ENCODE measurements around the gene FAM25G.

FAM25G gene

DNA sequence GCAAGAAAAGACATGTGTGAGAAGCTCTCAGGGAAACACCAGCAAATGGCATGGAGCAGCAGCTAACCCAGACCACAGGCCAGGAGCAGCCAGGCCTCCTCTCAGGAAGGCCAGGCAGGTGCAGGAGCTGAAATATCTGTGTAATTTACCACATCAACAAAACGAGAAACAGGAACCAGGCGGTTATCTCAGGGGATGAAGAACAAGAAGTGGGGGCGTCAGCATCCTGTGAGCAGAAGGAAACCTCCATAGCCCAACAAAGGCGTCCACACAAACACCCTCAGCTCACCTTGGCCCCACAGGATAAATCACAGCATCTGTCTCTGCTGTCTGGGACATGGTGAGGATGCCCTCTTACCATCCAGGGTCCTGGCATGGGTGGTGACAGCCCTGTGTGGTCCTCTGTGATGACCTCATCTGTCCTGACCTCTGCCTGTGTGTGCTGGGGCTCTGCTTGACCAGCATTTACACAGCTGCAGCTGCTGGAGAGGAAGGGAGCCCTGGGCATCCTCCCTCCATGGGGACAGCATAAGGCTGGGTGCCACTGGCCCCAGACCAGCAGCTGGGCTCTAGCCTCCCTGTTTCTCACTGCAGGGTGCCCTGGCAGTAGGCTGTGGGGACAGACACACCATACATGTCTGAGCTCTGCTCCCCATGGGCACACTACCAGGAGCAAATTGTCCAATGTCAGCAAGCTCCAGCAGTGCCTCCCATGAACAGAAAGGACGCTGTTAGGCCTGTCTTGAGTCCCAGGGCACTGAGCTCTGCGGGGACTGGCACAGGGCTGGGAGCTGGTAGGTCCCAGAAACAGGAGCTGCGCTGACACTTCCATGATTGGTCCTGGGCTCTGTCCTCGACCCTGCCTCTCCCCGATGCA lies 42.2 kb downstream of the FAM25G start:
- DNase-seq (ENCODE audit: low read depth in 2 of 2) = no peak

DNA sequence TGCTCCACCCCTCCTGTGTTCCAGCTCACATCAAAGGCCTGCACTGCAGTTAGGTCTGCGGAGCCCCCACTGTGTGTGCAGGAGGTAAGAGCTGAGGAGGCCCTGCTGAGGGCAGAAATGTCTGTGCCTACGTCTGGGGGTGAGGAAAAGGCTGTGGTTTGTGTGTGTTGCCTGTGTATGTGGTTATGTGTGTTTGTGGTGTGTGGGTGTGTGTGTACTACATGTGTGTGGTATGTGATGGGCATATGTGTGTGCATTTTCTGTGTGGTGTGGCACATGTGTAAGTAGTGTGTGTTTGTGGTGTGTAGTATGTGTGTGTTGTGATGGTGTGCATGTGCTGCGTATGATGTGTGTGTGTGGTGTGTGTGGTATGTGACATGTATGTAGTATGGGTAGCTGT lies 43.8 kb downstream of the FAM25G start:
- DNase-seq (ENCODE audit: low read depth in 2 of 2) = no peak

DNA sequence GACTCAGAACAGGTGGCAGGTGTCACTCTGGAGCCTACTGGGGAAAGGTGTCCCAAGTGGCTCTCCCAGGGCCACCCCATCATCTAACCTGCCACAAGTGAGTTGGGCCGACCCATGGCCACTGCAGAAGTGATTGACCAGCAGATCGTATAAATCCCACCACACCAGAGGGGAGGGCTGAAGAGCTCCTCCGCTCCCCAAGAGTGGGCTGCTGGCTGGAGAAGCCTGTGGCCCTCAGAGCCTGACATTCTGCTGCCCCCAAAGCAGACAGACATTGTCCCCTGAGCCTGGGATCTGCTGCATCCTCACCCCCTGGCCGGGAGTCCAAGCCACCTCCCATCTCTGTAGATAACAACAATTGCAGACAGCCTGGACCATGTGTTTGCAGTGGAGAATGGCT lies 44.3 kb downstream of the FAM25G start:
- no peak for DNase-seq (ENCODE audit: low read depth in 2 of 2)

DNA sequence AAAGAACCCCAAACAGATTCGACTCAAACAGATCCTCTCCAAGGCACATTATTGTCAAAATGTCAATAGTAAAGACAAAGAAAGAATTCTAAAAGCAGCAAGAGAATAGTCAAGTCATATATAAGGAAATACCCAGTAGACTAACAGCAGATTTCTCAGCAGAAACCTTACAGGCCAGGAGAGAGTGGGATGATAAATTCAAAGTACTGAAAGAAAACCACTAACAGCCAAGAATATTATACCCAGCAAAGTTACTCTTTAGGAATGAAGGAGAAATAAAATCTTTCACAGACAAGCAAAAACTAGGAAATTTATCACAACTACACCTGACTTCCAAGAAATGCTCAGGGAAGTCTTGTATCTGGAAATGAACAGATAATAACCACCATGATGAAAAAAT lies 45.8 kb downstream of the FAM25G start:
- DNase-seq (ENCODE audit: low read depth in 2 of 2) = no peak

DNA sequence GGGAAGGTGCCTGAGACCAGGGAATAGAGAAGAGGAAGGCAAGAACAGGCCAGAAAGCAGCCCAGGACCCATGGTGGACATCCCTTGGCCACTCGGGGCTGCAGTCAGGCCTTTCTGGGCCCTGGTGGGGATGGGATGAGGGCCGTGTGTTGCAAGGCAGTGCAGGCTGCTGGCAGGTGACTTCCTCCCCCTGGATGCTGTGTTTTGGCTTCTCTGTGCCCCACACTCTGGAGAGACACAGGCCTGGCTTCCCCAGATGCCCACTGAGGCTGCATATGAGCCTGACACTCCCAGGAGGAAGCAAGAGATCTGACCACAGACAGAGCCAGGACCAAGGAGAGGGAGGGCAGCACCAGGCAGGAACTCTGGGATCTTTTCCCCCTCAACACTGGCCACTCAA lies 47.5 kb downstream of the FAM25G start:
- no peak for DNase-seq (ENCODE audit: low read depth in 2 of 2)

DNA sequence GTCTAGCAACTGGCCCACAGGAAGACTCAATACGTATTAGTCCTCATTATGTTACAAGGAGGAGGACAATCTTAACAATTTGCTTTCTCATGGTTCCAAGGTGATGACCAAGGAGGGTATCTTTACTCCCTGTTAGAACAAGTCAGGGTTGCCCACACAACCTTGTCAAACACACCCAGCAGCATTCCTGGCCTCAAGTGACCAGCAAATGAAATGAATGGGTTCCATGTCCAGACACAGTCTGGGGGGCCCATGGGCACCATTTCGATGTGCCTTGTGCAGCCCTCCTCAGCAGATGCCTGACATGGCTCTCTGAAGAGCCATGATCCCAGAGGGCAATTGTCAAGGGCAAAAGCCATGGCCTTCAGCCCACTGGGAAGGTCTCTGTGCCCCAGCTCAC lies 48.4 kb downstream of the FAM25G start:
- no peak for DNase-seq (ENCODE audit: low read depth in 2 of 2)

DNA sequence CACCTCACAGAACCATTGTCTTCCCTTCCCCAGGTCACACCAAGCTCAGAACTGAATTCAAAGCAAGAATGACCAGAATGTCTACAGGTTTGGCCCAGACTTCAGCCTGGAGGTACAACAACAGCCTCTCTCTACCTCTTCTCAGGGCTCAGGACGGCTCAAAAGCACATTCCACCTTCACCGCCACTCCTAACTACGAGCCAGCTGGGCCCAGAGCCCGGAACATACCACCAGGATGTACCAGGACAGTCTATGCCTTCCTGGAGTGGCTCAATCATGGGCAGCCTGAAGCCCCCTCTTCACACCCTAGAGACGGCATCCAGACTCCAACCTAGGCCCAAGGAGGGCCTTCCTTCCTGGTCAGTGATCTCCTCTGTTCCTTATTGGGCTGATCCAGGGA lies 49.1 kb downstream of the FAM25G start:
- no peak for DNase-seq (ENCODE audit: low read depth in 2 of 2)

DNA sequence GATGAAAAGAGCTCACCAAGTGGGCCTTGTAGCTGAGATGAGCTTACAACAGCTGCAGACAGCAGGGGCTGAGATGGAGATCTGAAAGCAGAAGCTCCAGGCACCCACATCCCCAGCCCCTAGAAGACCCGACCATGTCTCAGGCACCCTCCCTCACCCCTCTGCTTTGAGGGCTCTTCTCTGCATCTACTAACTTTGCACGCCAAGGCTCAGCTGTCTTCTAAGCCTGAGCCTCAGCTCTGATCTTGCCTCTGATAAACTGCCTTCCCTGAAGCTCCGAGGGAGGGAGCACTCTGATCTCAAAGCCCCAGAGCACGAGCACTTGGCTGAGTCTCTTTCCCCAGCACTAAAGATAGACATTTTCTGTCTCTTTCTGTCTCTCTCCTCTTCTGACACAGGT lies 49.6 kb downstream of the FAM25G start:
- no peak for DNase-seq (ENCODE audit: low read depth in 2 of 2)

DNA sequence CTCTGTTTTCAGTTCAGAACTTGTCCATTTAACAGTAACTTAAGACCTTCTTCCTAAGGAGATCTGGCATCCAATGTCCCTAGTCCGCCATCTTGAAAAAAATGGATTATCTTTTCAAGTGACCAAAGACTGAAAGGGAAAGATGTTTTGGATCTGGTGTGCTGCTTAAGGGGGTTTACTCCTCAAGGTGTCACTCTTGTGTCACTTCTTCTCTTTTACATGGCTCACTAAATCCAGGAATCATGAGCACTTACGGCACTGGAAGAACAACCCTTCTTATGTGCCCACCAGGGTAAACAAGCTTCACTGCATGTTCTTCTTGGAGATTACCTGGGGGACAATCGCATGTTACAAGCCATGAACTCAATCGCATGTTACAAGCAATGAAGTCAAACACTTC lies 51.3 kb downstream of the FAM25G start:
- no peak for DNase-seq (ENCODE audit: low read depth in 2 of 2)

DNA sequence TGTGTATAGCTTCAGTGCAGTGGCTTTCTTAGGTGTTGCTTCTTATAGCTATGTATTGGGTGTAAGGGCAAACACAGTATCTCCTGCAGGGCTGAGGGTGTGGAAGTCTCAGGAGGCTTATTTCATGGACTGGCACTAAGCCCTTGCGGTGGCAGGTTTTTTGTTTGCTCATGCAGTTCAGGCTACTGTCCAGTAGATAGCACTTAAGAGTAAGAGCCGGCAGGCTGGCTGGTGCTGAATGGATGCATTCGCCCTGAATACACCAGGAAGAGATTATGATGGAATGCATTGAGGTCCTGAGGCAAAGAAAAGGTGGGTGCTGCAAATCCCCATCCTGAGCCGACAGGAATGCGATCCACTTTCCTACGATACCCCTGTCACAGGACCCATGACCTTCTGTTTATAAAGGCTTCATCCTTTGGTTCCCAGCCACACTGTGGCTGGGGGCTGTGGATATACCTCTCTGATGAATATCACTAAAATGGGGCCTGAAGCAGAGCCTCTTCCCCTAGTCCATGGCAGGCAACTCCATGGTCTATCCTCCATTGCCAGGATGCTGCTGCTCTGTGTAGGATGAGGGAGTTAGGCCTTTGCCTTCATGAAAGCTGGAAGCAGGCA lies 52.5 kb downstream of the FAM25G start:
- no peak for DNase-seq (ENCODE audit: low read depth in 2 of 2)

All from stimulated activated CD4-positive, alpha-beta T cell treated with anti-CD3 and anti-CD28 coated beads, Interleukin-1b, Interleukin-23, amount 100 ng/mL, for 4 hours (primary cell).